ENCODE results near the gene EGFL8. TPM values are rescaled to one million over a fixed set of nuclear protein-coding genes. Genes with fewer than 3 reads are reported as not detected.

The EGFL8 gene
- total and polyA plus RNA-seq, 9 of the 15 experiments (the other 6 are each of a cell fraction or from before 2014, with no cell fraction given): 2.2 to 47.4 (median 14.2) TPM

- TF ChIP-seq VEZF1 (CRISPR knock-in tag; IDR thresholded peaks at IDR 0.05): no peak
- TF ChIP-seq, protein P1, sequence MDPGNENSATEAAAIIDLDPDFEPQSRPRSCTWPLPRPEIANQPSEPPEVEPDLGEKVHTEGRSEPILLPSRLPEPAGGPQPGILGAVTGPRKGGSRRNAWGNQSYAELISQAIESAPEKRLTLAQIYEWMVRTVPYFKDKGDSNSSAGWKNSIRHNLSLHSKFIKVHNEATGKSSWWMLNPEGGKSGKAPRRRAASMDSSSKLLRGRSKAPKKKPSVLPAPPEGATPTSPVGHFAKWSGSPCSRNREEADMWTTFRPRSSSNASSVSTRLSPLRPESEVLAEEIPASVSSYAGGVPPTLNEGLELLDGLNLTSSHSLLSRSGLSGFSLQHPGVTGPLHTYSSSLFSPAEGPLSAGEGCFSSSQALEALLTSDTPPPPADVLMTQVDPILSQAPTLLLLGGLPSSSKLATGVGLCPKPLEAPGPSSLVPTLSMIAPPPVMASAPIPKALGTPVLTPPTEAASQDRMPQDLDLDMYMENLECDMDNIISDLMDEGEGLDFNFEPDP (CRISPR knock-in tag; IDR thresholded peaks at IDR 0.05): no peak
- peak; percentile 51; the same call in 1 of the 2 replicates for TF ChIP-seq ZNF583 (CRISPR knock-in tag; IDR thresholded peaks at IDR 0.05)
- TF ChIP-seq SMAD2 (IDR thresholded peaks at IDR 0.05; ENCODE audit: low read depth, low read length): no peak
- no peak for TF ChIP-seq LCOR (CRISPR knock-in tag; IDR thresholded peaks at IDR 0.05)
- TF ChIP-seq MYNN (IDR thresholded peaks at IDR 0.05): no peak
- TF ChIP-seq MYNN (CRISPR knock-in tag; IDR thresholded peaks at IDR 0.05): no peak
- no peak for TF ChIP-seq TEAD2 (tag; IDR thresholded peaks at IDR 0.05)
- no peak for TF ChIP-seq FOXJ3 (CRISPR knock-in tag; IDR thresholded peaks at IDR 0.05)
- no peak for TF ChIP-seq RNF2 (IDR thresholded peaks at IDR 0.05)
- no peak for TF ChIP-seq POLR2B (IDR thresholded peaks at IDR 0.05; ENCODE audit: low read depth, partially characterized antibody)
- TF ChIP-seq TAF7 (tag; IDR thresholded peaks at IDR 0.05): no peak
- no peak for TF ChIP-seq ETV6 (IDR thresholded peaks at IDR 0.05; ENCODE audit: borderline replicate concordance in 1 of 2, low read depth in 2 of 2, low read length in 1 of 2)
- no peak for TF ChIP-seq ETV6 (CRISPR knock-in tag; IDR thresholded peaks at IDR 0.05; ENCODE audit: borderline replicate concordance)
- TF ChIP-seq CHD4 (IDR thresholded peaks at IDR 0.05; ENCODE audit: insufficient read depth, insufficient replicate concordance, low read depth, low read length, poor library complexity, severe bottlenecking): no peak
- TF ChIP-seq, protein P2, sequence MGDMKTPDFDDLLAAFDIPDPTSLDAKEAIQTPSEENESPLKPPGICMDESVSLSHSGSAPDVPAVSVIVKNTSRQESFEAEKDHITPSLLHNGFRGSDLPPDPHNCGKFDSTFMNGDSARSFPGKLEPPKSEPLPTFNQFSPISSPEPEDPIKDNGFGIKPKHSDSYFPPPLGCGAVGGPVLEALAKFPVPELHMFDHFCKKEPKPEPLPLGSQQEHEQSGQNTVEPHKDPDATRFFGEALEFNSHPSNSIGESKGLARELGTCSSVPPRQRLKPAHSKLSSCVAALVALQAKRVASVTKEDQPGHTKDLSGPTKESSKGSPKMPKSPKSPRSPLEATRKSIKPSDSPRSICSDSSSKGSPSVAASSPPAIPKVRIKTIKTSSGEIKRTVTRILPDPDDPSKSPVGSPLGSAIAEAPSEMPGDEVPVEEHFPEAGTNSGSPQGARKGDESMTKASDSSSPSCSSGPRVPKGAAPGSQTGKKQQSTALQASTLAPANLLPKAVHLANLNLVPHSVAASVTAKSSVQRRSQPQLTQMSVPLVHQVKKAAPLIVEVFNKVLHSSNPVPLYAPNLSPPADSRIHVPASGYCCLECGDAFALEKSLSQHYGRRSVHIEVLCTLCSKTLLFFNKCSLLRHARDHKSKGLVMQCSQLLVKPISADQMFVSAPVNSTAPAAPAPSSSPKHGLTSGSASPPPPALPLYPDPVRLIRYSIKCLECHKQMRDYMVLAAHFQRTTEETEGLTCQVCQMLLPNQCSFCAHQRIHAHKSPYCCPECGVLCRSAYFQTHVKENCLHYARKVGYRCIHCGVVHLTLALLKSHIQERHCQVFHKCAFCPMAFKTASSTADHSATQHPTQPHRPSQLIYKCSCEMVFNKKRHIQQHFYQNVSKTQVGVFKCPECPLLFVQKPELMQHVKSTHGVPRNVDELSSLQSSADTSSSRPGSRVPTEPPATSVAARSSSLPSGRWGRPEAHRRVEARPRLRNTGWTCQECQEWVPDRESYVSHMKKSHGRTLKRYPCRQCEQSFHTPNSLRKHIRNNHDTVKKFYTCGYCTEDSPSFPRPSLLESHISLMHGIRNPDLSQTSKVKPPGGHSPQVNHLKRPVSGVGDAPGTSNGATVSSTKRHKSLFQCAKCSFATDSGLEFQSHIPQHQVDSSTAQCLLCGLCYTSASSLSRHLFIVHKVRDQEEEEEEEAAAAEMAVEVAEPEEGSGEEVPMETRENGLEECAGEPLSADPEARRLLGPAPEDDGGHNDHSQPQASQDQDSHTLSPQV (IDR thresholded peaks at IDR 0.05): peak; percentile 83; the same call in 1 of the 2 replicates
- TF ChIP-seq BCOR (IDR thresholded peaks at IDR 0.05): no peak
- TF ChIP-seq BHLHE40 (IDR thresholded peaks at IDR 0.05; ENCODE audit: low read length): no peak
- TF ChIP-seq BRD9 (IDR thresholded peaks at IDR 0.05; ENCODE audit: low read depth, partially characterized antibody): no peak
- TF ChIP-seq TRIM24 (IDR thresholded peaks at IDR 0.05): no peak
- TF ChIP-seq ADNP (tag; IDR thresholded peaks at IDR 0.05): 0 out of 2 replicates have a peak, but pooled peaks have one; percentile 37
- no peak for TF ChIP-seq ZC3H8 (IDR thresholded peaks at IDR 0.05)
- no peak for TF ChIP-seq ZNF217 (CRISPR knock-in tag; IDR thresholded peaks at IDR 0.05)
- no peak for TF ChIP-seq JUND (IDR thresholded peaks at IDR 0.05; ENCODE audit: borderline replicate concordance, low read depth, low read length)
- peak; percentile 20; the same call in 1 of the 3 replicates for TF ChIP-seq JUND (tag; IDR thresholded peaks at IDR 0.05; ENCODE audit: borderline replicate concordance, low read depth, low read length)
- no peak for TF ChIP-seq ATF7 (IDR thresholded peaks at IDR 0.05)
Measured at GRCh38 chr6:32216285-32216684, 51.9 kb downstream of the EGFL8 start (continued).

All from K562 (cell line).